Left colon (tissue), 2 donors: ENCODE data around the gene PTCD3. TPM values are rescaled to one million over a fixed set of nuclear protein-coding genes. Genes with fewer than 3 reads are reported as not detected.

ENCODE experiments used
- ATAC-seq: fragments of 200-7000 bp; cut with Tn5 transposase; one replicate; pipeline ENCODE4 v1.9.1; 2020; ENCODE audit warnings: mild to moderate bottlenecking, moderate library complexity
- DNase-seq, 2 donors: peaks; one replicate each; pipeline ENCODE4 v3.0.0-alpha.2; 2020
- intact Hi-C, 2 donors: fragments of 100-400 bp; cut with DNase I in 1 of 2; cut with micrococcal nuclease in 1 of 2; formaldehyde crosslinking; loops; one replicate each; pipeline versions ENCODE4 v1.11.2 to v1.14.0; 2022; cut with DNase I, micrococcal nuclease
- total RNA-seq, 2 donors: library from RNA; stranded (reverse); fragmentation: NEBNext Ultra II Directional; extraction: Animal tissue kit (Norgen Biotek cat#: 25700); gene quantifications; one replicate each; pipeline ENCODE4 v1.2.1, GENCODE V29; 2021
- donor health status: DM: no; HTN: no; CAD: no.
- donor health status: DM: yes; HTN: yes; CAD: no.

PTCD3 gene
- total RNA-seq, 2 donors from 2014 or later, result 73.8 to 101 TPM

GRCh38 chr2:86189782-86190416 lies 83.9 kb downstream of the PTCD3 start:
- intact Hi-C loops, result no loop called here
- ATAC-seq (no peak), DNase-seq (no peak)

Other genes starting within 250 kb of the PTCD3 start
- 1 to 10 TPM; 2.9 to 8.7 TPM for gene ST3GAL5, start 217.2 kb upstream of the PTCD3 start, total RNA-seq
- 10 to 100 TPM; 18.4 to 29.9 TPM for gene POLR1A, start 349 bp upstream of the PTCD3 start, total RNA-seq
- gene IMMT, start 89.2 kb downstream of the PTCD3 start, total RNA-seq, result 100 to 1,000 TPM; 107 to 137 TPM
- gene MRPL35, start 93.2 kb downstream of the PTCD3 start, total RNA-seq, result 10 to 100 TPM; 62.7 to 81.9 TPM
- 1 to 10 TPM; 4.2 to 7.1 TPM for gene REEP1, start 231.4 kb downstream of the PTCD3 start, total RNA-seq